Measurements from ENCODE around the gene TGM3. TPM values are rescaled to one million over a fixed set of nuclear protein-coding genes. Genes with fewer than 3 reads are reported as not detected.

The TGM3 gene
- total and polyA plus RNA-seq, 10 of the 15 experiments (the other 5 are each of a cell fraction or from before 2014, with no cell fraction given), result not detected

- SMC1A ChIA-PET (ENCODE audit: uncharacterized antibody, unreplicated experiment), result interaction anchor here (0.6 to 1.0 kb wide), 2 partner anchors 570 to 1031 kb away, joined by 3 read pairs; no protein-coding TSS in a partner anchor
- no TSS peak for BruUV-seq (replicated peaks)
- Histone ChIP-seq H3K27ac (ENCODE audit: control insufficient read depth, insufficient read depth) (no peak overlapping the region), H3K4me1 (ENCODE audit: control insufficient read depth, insufficient read depth, low read length) (no peaks in the 10 kb centered on the region), H3K9ac (ENCODE audit: control insufficient read depth, insufficient read depth, low read length) (no peak overlapping the region), H3K27me3 (replicated peaks in 1 of 2; ENCODE audit: control insufficient read depth in 2 of 2, insufficient read depth in 2 of 2, low read length in 1 of 2) (no peaks in the 10 kb centered on the region), H4K20me1 (ENCODE audit: control insufficient read depth, insufficient read depth) (no peaks in the 10 kb centered on the region), H3K4me3 (no peak overlapping the region), H3K36me3 (ENCODE audit: control insufficient read depth in 2 of 2, insufficient read depth in 2 of 2, low read length in 1 of 2) (no peaks in the 10 kb centered on the region), H3K79me2 (ENCODE audit: control insufficient read depth, insufficient read depth, low read length) (no peaks in the 10 kb centered on the region), H3K9me3 (replicated peaks; ENCODE audit: control insufficient read depth, insufficient read depth, low read length) (no peaks in the 10 kb centered on the region; the same call in 2 of the 3 replicates), H2AFZ (ENCODE audit: control insufficient read depth, low read depth, low read length) (no peak overlapping the region), H3K4me2 (ENCODE audit: control insufficient read depth, insufficient read depth) (no peak overlapping the region)
- RAD21 ChIA-PET (ENCODE audit: unreplicated experiment), result no interaction called here
- in situ Hi-C loops (cut with MboI), result no loop called here
- FAIRE-seq, result no peak
- CTCF ChIA-PET, result interaction anchor here (0.7 kb wide), 1 partner anchor 156 kb away, joined by 3 read pairs; no protein-coding TSS in a partner anchor
- no peak for ATAC-seq
- TF ChIP-seq PKNOX1 (IDR thresholded peaks at IDR 0.05) (no peak), RCOR1 (conservative IDR thresholded peaks at IDR 0.05; ENCODE audit: low read depth, low read length) (no peak), CEBPB (IDR thresholded peaks at IDR 0.05; ENCODE audit: borderline replicate concordance in 1 of 2, low read depth in 2 of 2, low read length in 2 of 2) (no peak), LARP7 (IDR thresholded peaks at IDR 0.05) (no peak), YY1 (IDR thresholded peaks at IDR 0.05; ENCODE audit: low read depth, low read length) (no peak), SREBF2 (IDR thresholded peaks at IDR 0.05; ENCODE audit: low read length) (no peak), SMAD5 (IDR thresholded peaks at IDR 0.05; ENCODE audit: low read depth) (no peak), HDGF (IDR thresholded peaks at IDR 0.05) (no peak), NR2F1 (conservative IDR thresholded peaks at IDR 0.05) (no peak), MYB (IDR thresholded peaks at IDR 0.05; ENCODE audit: borderline replicate concordance, low read depth, low read length) (no peak), IRF5 (IDR thresholded peaks at IDR 0.05; ENCODE audit: borderline replicate concordance) (no peak), NRF1 (conservative IDR thresholded peaks at IDR 0.05; ENCODE audit: low read depth, low read length) (no peak), NFYA (IDR thresholded peaks at IDR 0.05; ENCODE audit: borderline replicate concordance, low read depth, low read length) (no peak), TCF3 (IDR thresholded peaks at IDR 0.05; ENCODE audit: borderline replicate concordance, insufficient read depth, low read depth, low read length) (no peak)
- no peak for DNase-seq (ENCODE audit: low read depth, low spot score)
- intact Hi-C loops (cut with micrococcal nuclease; ENCODE audit: unreplicated experiment), result no loop called here
- WGBS (ENCODE audit: insufficient coverage, insufficient replicate concordance, low lambda C conversion rate, missing lambda C conversion rate), result 0% methylated on average over 2 of the region's 2 CpGs
- POLR2A ChIA-PET, result interaction anchor here (0.9 kb wide), 1 partner anchor 24 kb away, joined by 3 read pairs; no protein-coding TSS in a partner anchor
These were observed 67.4 kb downstream of the TGM3 start for GRCh38 chr20:2363187-2363586.

All from GM12878 (cell line).